Urothelium cell line (cell line): ENCODE data around the gene SNX17.
A peak's percentile ranks its signal among the peaks of the same experiment; 100 is the strongest.

Source experiments
- DNase-seq: peaks from one replicate; pipeline ENCODE4 v3.0.0; 2011; ENCODE audit warnings: low spot score, mixed read lengths
- FAIRE-seq: peaks from 2 replicates; lab custom pipeline; 2011; peaks lifted over from hg19 to GRCh38; lab: Jason Lieb, UNC

The SNX17 gene

GRCh38 chr2:27363933-27364332 lies 6.5 kb upstream of the SNX17 start:
- no peak for DNase-seq
- FAIRE-seq = no peak

GRCh38 chr2:27369471-27370025 lies 868 bp upstream of the SNX17 start:
- FAIRE-seq (no peak), DNase-seq (peak; percentile 76)

DNA sequence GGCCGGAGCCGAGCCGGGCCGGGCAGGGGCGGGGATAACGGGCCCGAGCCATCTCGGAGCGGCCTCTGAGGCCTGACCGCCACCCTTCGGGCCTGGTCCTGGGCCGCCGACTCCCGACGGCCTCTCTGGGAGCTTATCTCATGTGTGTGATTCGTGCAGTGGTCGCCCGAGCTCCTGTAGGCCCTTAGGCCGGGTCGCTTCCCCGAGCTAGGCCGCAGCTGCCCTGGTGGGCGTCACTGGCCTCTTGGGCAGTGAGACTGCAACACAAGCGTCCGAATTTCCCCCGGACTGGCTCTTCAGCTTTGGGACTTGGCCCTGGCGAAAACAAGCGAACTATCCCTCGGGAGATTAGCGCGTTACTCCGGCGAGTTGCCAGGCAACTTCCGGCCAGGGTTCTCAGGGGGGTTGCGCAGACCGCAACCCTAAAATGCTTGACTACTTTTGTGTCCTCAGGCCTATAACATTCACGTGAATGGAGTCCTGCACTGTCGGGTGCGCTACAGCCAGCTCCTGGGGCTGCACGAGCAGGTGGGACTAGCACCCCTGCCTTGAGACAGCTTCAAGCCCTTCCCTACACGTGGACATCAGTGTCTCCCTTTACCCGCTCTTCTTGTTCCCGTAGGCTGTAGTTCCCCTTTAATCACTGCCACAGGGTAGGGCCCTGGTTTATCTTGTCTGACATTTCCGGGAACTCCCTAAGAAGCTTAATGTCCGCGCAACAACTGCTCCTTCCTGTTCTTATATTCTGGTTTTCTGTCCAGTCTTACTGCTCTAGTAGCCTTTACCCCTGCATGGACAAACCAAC lies 602 bp downstream of the SNX17 start:
- DNase-seq (no peak), FAIRE-seq (no peak)

- DNase-seq = no peak
- FAIRE-seq = no peak
Observed at GRCh38 chr2:27372937-27373336, 2.5 kb downstream of the SNX17 start.

DNA sequence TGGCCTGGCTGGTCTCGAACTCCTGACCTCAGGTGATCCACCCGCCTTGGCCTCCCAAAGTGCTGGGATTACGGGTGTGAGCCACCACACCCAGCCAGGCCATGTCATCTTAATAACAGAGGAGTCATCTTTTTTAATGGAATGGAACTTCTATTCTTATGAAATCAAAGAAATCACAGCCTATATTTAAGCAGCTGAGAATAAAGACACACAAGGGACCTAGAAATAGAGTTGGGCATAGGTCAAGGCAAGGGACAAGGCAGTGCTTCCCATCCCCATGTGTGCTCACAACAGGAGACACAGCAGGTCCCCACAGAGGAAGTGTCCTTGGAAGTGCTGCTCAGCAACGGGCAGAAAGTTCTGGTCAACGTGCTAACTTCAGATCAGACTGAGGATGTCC lies 3.2 kb downstream of the SNX17 start:
- no peak for FAIRE-seq

GRCh38 chr2:27375513-27376099 lies 5.2 kb downstream of the SNX17 start:
- no peak for FAIRE-seq
- no peak for DNase-seq

More for the DNA sequence above, 3.2 kb downstream of the SNX17 start:
- DNase-seq = no peak

- no peak for DNase-seq
- no peak for FAIRE-seq
Observed at GRCh38 chr2:27376151-27376865, 5.9 kb downstream of the SNX17 start.

DNA sequence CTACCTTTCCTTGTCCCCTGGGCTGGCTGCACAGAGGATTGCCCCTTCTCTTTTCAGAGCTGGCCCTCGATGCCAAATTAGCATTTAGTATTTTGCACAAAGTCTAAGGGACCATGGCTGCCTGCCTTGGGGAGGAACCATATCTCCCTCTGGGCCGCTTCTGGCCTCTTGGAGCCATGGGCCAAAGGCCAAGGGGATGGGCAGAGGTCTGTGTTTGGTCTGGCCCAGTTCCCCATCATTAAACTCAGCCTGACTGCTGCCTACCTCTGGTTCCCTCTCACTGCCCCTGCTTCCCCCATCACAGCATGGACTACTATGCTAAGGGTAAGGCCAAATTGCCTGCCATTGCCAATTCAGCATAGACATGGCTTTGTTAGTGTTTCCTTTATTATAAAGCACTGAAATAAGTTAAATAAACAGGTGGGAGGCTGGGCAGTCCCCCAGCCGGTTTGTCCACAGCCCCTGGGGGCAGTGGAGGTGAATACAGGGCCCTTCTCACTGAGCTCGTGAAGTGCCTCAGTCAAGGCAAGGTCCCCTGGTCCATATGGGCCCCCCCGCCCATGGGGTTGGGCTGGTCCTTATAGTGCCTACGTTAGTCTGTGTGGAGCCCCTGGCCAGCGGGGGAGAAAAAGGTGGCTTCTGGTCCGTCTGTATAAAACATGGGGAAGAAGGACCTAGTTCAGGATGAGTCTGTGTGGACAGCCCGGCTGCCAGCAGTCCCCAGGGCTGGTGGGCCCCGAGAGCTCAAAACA lies 6.6 kb downstream of the SNX17 start:
- no peak for FAIRE-seq
- no peak for DNase-seq

GRCh38 chr2:27377618-27378095 lies 7.2 kb downstream of the SNX17 start:
- FAIRE-seq = no peak

DNA sequence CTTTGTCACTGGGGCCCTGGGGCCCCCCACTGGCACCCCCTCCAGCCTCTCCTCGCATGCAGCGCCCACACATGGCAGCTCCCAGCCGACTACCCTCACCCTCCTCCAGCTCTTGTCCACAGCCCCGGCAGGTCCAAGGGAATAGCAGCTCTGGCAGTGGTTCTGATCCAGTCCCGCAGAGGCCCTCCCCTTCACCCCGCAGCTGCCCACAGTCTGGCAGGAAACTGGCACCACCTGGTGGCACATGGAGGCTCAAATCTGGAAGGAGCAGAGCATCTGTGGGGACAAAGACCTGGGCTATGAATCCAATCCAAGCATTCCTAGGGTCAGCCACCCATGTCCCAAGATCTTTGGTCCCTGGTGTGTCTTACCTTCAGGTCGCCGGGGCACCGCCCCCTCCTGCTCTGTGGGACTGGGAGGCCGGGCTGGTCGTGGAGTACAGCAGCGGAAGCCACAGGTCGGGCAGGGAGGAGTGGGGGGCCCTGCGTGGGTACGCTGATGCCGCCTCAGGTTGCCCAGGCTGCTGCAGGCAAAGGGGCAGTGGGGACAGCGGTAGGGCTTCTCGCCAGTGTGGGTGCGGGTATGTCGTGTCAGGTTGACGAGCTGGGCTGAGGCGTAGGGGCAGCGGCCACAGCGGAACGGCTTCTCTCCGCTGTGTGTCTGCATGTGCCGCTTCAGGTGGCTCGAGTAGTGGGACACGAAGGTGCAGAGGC lies 7.8 kb downstream of the SNX17 start:
- no peak for DNase-seq
- no peak for FAIRE-seq

More at GRCh38 chr2:27377618-27378095, 7.2 kb downstream of the SNX17 start:
- no peak for DNase-seq

DNA sequence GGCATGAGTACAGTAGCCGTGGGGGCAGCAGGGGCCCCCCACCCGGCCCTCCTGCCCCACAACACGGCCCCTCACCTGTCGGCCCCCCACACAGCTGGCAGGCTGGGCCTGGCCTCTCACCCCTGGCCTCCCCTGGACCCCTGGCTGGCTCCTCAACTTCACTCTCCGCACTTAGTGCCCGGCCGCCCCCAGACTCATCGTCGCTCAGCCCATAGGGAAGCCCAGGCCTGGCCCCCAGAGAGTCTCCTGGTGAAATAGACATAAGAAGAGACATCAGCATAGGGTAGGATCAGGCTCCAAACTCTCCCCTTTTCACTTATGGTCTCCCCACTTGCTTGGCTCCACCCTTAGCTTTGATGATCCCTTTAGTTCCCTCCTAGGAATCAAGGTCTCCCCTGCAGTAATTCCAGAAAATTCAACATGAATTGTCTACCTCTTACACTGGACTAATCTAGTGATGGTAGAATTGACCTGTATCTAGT lies 8.4 kb downstream of the SNX17 start:
- no peak for FAIRE-seq
- no peak for DNase-seq

- FAIRE-seq (no peak), DNase-seq (no peak)
Observed at GRCh38 chr2:27379383-27379835, 9.0 kb downstream of the SNX17 start.

GRCh38 chr2:27379836-27380625 lies 9.6 kb downstream of the SNX17 start:
- no peak for DNase-seq
- FAIRE-seq = no peak

DNA sequence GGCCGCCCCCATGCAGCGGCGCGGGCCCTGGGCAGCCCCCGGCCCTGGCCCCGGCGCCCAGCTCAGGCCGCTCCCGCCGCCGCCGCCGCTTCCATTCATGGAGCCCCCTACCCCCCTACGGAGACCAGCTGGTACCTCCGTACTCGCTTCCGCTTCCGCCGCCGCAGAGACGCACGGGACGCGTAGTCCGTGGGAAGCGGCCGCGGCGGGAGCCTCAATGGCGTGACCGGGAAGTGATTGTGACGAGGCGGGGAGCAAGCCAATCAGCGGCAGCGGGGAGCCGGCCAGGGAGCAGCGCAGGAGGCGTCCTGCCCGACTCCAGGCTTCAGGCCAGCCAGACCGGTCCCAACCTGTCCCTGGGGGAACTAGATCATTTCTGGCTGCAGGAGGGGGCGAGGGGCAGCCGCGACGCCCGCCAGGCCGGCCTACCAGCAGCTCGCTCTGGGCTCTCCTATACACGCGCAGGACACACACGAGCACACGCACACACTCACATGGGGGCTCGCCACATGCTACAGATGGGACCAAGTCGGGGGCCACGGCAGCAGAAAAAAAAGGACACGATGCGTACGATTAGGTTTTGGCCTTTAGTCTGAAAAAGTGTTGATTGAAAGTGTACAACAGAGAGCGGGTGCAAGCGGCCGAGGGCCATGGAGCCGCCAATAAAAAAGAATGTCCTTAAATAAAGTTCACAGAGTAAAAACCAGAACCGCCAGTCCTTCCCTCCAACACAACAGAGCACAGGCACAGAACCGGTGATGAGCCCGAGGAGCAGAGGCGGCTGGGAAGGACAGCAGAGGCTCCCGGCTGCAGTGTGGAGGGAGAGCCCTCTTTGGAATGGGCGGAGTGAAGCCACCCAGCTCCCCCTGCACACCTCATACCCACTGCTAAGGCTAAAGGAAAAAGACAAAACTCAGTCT lies 10.5 kb downstream of the SNX17 start, which contains the start of gene ZNF513:
TSS of gene ZNF513 (minus strand) at position 109 of the 920 bp plus-strand sequence. CDS start 208 bp downstream, outside the sequence.
- DNase-seq (no peak), FAIRE-seq (no peak)

GRCh38 chr2:27381577-27382181 lies 11.3 kb downstream of the SNX17 start:
- peak; percentile 13 for FAIRE-seq
- no peak for DNase-seq

DNA sequence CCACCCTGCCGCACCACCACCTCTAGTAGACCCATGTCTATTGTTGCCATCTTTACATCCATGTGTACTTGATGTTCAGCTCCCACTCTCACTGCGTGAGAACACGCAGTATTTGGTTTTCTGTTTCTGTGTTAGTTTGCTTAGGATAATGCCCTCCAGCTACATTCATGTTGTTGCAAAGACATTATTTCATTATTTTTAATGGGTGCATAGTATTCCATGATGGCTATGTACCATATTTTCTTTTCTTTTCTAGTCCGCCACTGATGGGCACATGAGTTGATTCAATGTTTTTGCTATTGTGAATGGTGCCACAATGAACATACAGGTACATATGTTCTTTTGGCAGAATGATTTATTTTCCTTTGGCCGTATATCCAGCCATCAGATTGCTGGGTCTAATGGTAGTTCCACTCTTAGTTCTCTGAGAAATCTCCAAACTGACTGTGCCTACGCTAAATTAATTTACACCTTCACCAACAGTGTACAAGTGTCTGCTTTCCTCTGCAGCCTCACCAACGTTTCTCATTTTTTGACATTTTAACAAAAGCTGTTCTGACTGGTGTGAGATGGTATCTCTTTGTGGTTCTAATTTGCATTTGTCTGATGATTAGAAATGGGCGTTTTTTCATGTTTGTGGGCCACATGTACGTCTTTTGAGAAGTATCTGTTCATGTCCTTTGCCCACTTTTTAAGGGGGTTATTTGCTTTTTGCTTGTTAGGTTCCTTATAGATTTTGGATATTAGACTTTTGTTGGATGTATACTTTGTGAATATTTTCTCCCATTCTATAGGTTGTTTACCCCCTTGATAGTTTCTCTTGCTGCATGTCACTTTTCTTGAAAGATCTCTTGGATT lies 20.6 kb downstream of the SNX17 start:
- FAIRE-seq (no peak), DNase-seq (no peak)
